ENCODE data around the gene MS4A15. TPM values are rescaled to one million over a fixed set of nuclear protein-coding genes. Genes with fewer than 3 reads are reported as not detected.
A peak's percentile ranks its signal among the peaks of the same experiment; 100 is the strongest.

Gene MS4A15
- total RNA-seq, 4 donors from 2014 or later: 0.54 to 1.6 TPM; not detected in 2

- no peaks in the 10 kb centered on the region for H3K9me3 ChIP-seq
- H3K4me3 ChIP-seq: no peak overlapping the region
- no peak for TF ChIP-seq POLR2A (IDR thresholded peaks at IDR 0.05)
- TF ChIP-seq CTCF (IDR thresholded peaks at IDR 0.05): no peak
- no peak for DNase-seq
- no peaks in the 10 kb centered on the region for H3K27me3 ChIP-seq
- peaks cover 0 to 5% (median 0%) of the 10 kb centered on the region in 3 donors for H3K36me3 ChIP-seq
- H3K27ac ChIP-seq: no peak overlapping the region
- H3K4me1 ChIP-seq: no peaks in the 10 kb centered on the region
Observed at GRCh38 chr11:60795291-60795690, 38.6 kb downstream of the MS4A15 start.

GRCh38 chr11:60797846-60798630 lies 41.4 kb downstream of the MS4A15 start:
- DNase-seq: no peak
- Histone ChIP-seq H3K4me3 (no peak overlapping the region), H3K27ac (no peak overlapping the region), H3K36me3 (peaks cover 0 to 5% (median 0%) of the 10 kb centered on the region in 3 donors), H3K9me3 (no peaks in the 10 kb centered on the region), H3K27me3 (no peaks in the 10 kb centered on the region), H3K4me1 (no peaks in the 10 kb centered on the region)
- no peak for TF ChIP-seq POLR2A (IDR thresholded peaks at IDR 0.05)
- no peak for TF ChIP-seq CTCF (IDR thresholded peaks at IDR 0.05)

- no peaks in the 10 kb centered on the region for H3K27me3 ChIP-seq
- TF ChIP-seq POLR2A (IDR thresholded peaks at IDR 0.05): no peak
- no peak for TF ChIP-seq CTCF (IDR thresholded peaks at IDR 0.05)
- H3K4me3 ChIP-seq: no peak overlapping the region
- no peaks in the 10 kb centered on the region for H3K9me3 ChIP-seq
- peaks cover 0 to 5% (median 0%) of the 10 kb centered on the region in 3 donors for H3K36me3 ChIP-seq
- peak in 1 of 3 donors; percentile 42 for DNase-seq
- no peak overlapping the region for H3K27ac ChIP-seq
- no peaks in the 10 kb centered on the region for H3K4me1 ChIP-seq
Observed at GRCh38 chr11:60798631-60799030, 42.0 kb downstream of the MS4A15 start.

GRCh38 chr11:60801194-60801593 lies 44.5 kb downstream of the MS4A15 start:
- Histone ChIP-seq H3K4me1 (no peaks in the 10 kb centered on the region), H3K4me3 (no peak overlapping the region), H3K27ac (no peak overlapping the region), H3K9me3 (no peaks in the 10 kb centered on the region), H3K27me3 (no peaks in the 10 kb centered on the region), H3K36me3 (peaks cover 0 to 5% (median 0%) of the 10 kb centered on the region in 3 donors)
- DNase-seq: peak in 1 of 3 donors; percentile 20
- TF ChIP-seq POLR2A (IDR thresholded peaks at IDR 0.05): no peak
- no peak for TF ChIP-seq CTCF (IDR thresholded peaks at IDR 0.05)

- H3K36me3 ChIP-seq: no peaks in the 10 kb centered on the region
Observed at GRCh38 chr11:60803273-60803936, 46.7 kb downstream of the MS4A15 start.

More at GRCh38 chr11:60803273-60803936, 46.7 kb downstream of the MS4A15 start:
- Histone ChIP-seq H3K4me1 (no peaks in the 10 kb centered on the region), H3K27ac (no peak overlapping the region), H3K9me3 (no peaks in the 10 kb centered on the region), H3K27me3 (no peaks in the 10 kb centered on the region), H3K4me3 (no peak overlapping the region)
- peak in 1 of 3 donors; percentile 4 for DNase-seq
- TF ChIP-seq CTCF (IDR thresholded peaks at IDR 0.05): no peak
- TF ChIP-seq POLR2A (IDR thresholded peaks at IDR 0.05): no peak
